ENCODE data around the gene ME1. TPM values are rescaled to one million over a fixed set of nuclear protein-coding genes. Genes with fewer than 3 reads are reported as not detected.

Gene ME1
- polyA plus RNA-seq, 2 of the 4 experiments (the other 2 are of a cell fraction) = 59.1 to 60.6 TPM

DNA sequence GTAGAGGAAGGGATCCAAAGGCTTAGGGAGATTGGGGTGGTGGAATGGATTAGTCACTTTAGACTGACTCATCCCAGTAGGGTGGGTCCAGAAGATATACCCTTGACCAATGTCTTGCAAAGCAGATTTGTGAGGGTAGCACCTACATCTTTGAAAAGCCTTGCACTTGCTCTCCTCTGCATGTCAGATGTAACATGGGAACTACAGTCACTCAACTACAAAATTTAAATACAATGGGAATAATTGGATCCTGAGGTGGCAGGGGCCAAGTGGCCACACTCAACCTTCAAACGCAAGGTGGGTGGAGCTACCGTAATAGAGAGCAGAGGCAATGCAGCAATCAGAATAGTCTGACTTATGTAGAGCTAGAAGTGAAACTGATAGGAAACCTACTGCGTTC, 71.2 kb downstream of the ME1 start:
- ChIA-PET CTCF (no interaction called here), POLR2A (no interaction called here)
- no peak for ATAC-seq
- no peak for DNase-seq (ENCODE audit: low read depth in 1 of 2, low spot score in 1 of 2)
- no peak for FAIRE-seq
- 95% methylated on average over 3 of the region's 3 CpGs for WGBS (ENCODE audit: missing lambda C conversion rate)
- Histone ChIP-seq H3K4me1 (no peaks in the 10 kb centered on the region), H3K9me3 (peaks cover 8% of the 10 kb centered on the region; the same call in 2 of the 3 replicates), H3K27ac (no peak overlapping the region), H3K4me2 (no peak overlapping the region), H3K4me3 (no peak overlapping the region)
- TF ChIP-seq ZC3H11A (IDR thresholded peaks at IDR 0.05) (no peak), NR3C1 (IDR thresholded peaks at IDR 0.05) (no peak), HEYL (CRISPR knock-in tag; IDR thresholded peaks at IDR 0.05) (no peak), HES2 (IDR thresholded peaks at IDR 0.05) (no peak), MAFK (IDR thresholded peaks at IDR 0.05; ENCODE audit: partially characterized antibody) (no peak), SREBF2 (IDR thresholded peaks at IDR 0.05) (no peak), ESRRA (IDR thresholded peaks at IDR 0.05; ENCODE audit: borderline replicate concordance, low read length) (no peak), HDAC2 (IDR thresholded peaks at IDR 0.05) (no peak), EP300 (IDR thresholded peaks at IDR 0.05) (no peak)
- TF ChIP-seq, protein P1, sequence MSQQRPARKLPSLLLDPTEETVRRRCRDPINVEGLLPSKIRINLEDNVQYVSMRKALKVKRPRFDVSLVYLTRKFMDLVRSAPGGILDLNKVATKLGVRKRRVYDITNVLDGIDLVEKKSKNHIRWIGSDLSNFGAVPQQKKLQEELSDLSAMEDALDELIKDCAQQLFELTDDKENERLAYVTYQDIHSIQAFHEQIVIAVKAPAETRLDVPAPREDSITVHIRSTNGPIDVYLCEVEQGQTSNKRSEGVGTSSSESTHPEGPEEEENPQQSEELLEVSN (IDR thresholded peaks at IDR 0.05; ENCODE audit: borderline replicate concordance, low read depth) = no peak

- no peak for TF ChIP-seq KDM1A (IDR thresholded peaks at IDR 0.05; ENCODE audit: low read depth)
- no peak for TF ChIP-seq FOSB (CRISPR knock-in tag; IDR thresholded peaks at IDR 0.05)
- no peak for TF ChIP-seq CBX2 (IDR thresholded peaks at IDR 0.05; ENCODE audit: borderline replicate concordance, low read depth)
- no peak for TF ChIP-seq ZNF302 (CRISPR knock-in tag; IDR thresholded peaks at IDR 0.05)
- no peak for TF ChIP-seq POLR2AphosphoS2 (conservative IDR thresholded peaks at IDR 0.05; ENCODE audit: low read length)
- TF ChIP-seq EP300 (IDR thresholded peaks at IDR 0.05) = no peak
- TF ChIP-seq CHD2 (IDR thresholded peaks at IDR 0.05; ENCODE audit: low read length, partially characterized antibody) = no peak
- no peak for TF ChIP-seq BCL3 (IDR thresholded peaks at IDR 0.05)
- TF ChIP-seq, protein P2, sequence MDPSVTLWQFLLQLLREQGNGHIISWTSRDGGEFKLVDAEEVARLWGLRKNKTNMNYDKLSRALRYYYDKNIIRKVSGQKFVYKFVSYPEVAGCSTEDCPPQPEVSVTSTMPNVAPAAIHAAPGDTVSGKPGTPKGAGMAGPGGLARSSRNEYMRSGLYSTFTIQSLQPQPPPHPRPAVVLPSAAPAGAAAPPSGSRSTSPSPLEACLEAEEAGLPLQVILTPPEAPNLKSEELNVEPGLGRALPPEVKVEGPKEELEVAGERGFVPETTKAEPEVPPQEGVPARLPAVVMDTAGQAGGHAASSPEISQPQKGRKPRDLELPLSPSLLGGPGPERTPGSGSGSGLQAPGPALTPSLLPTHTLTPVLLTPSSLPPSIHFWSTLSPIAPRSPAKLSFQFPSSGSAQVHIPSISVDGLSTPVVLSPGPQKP (IDR thresholded peaks at IDR 0.05; ENCODE audit: low read depth, low read length) = no peak
- TF ChIP-seq PHF8 (IDR thresholded peaks at IDR 0.05; ENCODE audit: borderline replicate concordance, low read depth) = no peak
- no peak for TF ChIP-seq TP53 (CRISPR knock-in tag; IDR thresholded peaks at IDR 0.05)
- TF ChIP-seq POLR2A (IDR thresholded peaks at IDR 0.05; ENCODE audit: low read length) = no peak
- no peak for TF ChIP-seq HOXB13 (CRISPR knock-in tag; IDR thresholded peaks at IDR 0.05; ENCODE audit: low read depth)
- TF ChIP-seq MYC (IDR thresholded peaks at IDR 0.05; ENCODE audit: borderline replicate concordance, low read length) = no peak
- no peak for TF ChIP-seq CHD4 (IDR thresholded peaks at IDR 0.05; ENCODE audit: borderline replicate concordance)
- TF ChIP-seq MAZ (IDR thresholded peaks at IDR 0.05; ENCODE audit: borderline replicate concordance, low read depth, low read length) = no peak
- TF ChIP-seq SREBF2 (IDR thresholded peaks at IDR 0.05) = no peak
- no peak for TF ChIP-seq MAFK (IDR thresholded peaks at IDR 0.05; ENCODE audit: partially characterized antibody)
- no peak for TF ChIP-seq EHF (CRISPR knock-in tag; IDR thresholded peaks at IDR 0.05)
- CTCF ChIA-PET = no interaction called here
- no peaks in the 10 kb centered on the region for H3K4me1 ChIP-seq
- no peak overlapping the region for H3K4me3 ChIP-seq
- POLR2A ChIA-PET = interaction anchor here (0.5 kb wide), 1 partner anchor 10 kb away, joined by 4 read pairs; no protein-coding TSS in a partner anchor
- ATAC-seq (no peak), FAIRE-seq (no peak), DNase-seq (ENCODE audit: low read depth in 1 of 2, low spot score in 1 of 2) (no peak)
- H3K27ac ChIP-seq = no peak overlapping the region
- 91% methylated on average over 1 of the region's 1 CpG for WGBS (ENCODE audit: missing lambda C conversion rate)
- peaks cover 4% of the 10 kb centered on the region; the same call in 1 of the 3 replicates for H3K9me3 ChIP-seq
- H3K4me2 ChIP-seq = no peak overlapping the region
Measured at GRCh38 chr6:83354747-83355146, 76.1 kb downstream of the ME1 start.
